ENCODE data around the gene RYK. TPM values are rescaled to one million over a fixed set of nuclear protein-coding genes. Genes with fewer than 3 reads are reported as not detected.
"Not testable (repeated sequence)": the region's sequence is repeated elsewhere in the genome, so short reads cannot be mapped to it uniquely, and the experiment has no call there.

The RYK gene
- total and polyA plus RNA-seq, 8 donors, result 15.8 to 128 (median 42.8) TPM

- TF ChIP-seq POLR2AphosphoS5 (IDR thresholded peaks at IDR 0.05) (no peak), POLR2A (IDR thresholded peaks at IDR 0.05) (no peak), CTCF (IDR thresholded peaks at IDR 0.05) (no peak), EP300 (IDR thresholded peaks at IDR 0.05) (no peak)
- Histone ChIP-seq H3K36me3 (no peaks in the 10 kb centered on the region), H3K4me3 (no peak overlapping the region), H3K27ac (no peak overlapping the region), H3K9me3 (no peaks in the 10 kb centered on the region), H3K4me1 (peaks cover 13 to 64% (median 37%) of the 10 kb centered on the region in 4 donors), H3K27me3 (no peaks in the 10 kb centered on the region)
- 76 to 87% (median 83%) methylated on average over 6 of the region's 6 CpGs for WGBS, 5 donors
- no peak for DNase-seq
- intact Hi-C loops (cut with DNase I; ENCODE audit: low total_unique reads), result no loop called here
These were observed 22.6 kb downstream of the RYK start for GRCh38 chr3:134228035-134228434.

- peak in 1 of 7 experiments; percentile 23 for TF ChIP-seq CTCF (IDR thresholded peaks at IDR 0.05)
- intact Hi-C loops (cut with DNase I; ENCODE audit: low total_unique reads); H3K4me3 ChIP-seq; H3K9me3 ChIP-seq; H3K36me3 ChIP-seq; H3K27me3 ChIP-seq; DNase-seq; H3K27ac ChIP-seq: not testable (repeated sequence)
- 88 to 100% (median 94%) methylated on average over 1 of the region's 1 CpG for WGBS, 5 donors
- peaks cover 6 to 50% (median 27%) of the 10 kb centered on the region in 4 donors for H3K4me1 ChIP-seq
These were observed 25.9 kb downstream of the RYK start for GRCh38 chr3:134224796-134225156.

GRCh38 chr3:134222835-134223234, 27.8 kb downstream of the RYK start:
- intact Hi-C loops (cut with DNase I; ENCODE audit: low total_unique reads), result no loop called here
- TF ChIP-seq EP300 (IDR thresholded peaks at IDR 0.05) (no peak), POLR2AphosphoS5 (IDR thresholded peaks at IDR 0.05) (peak in 1 of 3 donors; percentile 9)
- Histone ChIP-seq H3K4me1 (peaks cover 6 to 40% (median 19%) of the 10 kb centered on the region in 4 donors), H3K27ac (no peak overlapping the region), H3K27me3 (no peaks in the 10 kb centered on the region), H3K9me3 (no peaks in the 10 kb centered on the region), H3K4me3 (no peak overlapping the region), H3K36me3 (peaks cover 0 to 9% (median 2%) of the 10 kb centered on the region in 4 donors)
- 31 to 54% (median 39%) methylated on average over 2 of the region's 2 CpGs for WGBS, 5 donors
- DNase-seq, result no peak

- DNase-seq, result no peak
- Histone ChIP-seq H3K9me3 (no peaks in the 10 kb centered on the region), H3K36me3 (peaks cover 0 to 7% (median 5%) of the 10 kb centered on the region in 4 donors), H3K4me1 (peaks cover 0 to 20% (median 4%) of the 10 kb centered on the region in 4 donors), H3K27ac (no peak overlapping the region), H3K27me3 (no peaks in the 10 kb centered on the region), H3K4me3 (no peak overlapping the region)
- WGBS, 5 donors, result 89 to 95% (median 91%) methylated on average over 4 of the region's 4 CpGs
- intact Hi-C loops (cut with DNase I; ENCODE audit: low total_unique reads), result loop anchor here (10.0 kb wide), 1 partner anchor 258 kb away; no protein-coding TSS in a partner anchor
- TF ChIP-seq POLR2AphosphoS5 (IDR thresholded peaks at IDR 0.05), result no peak
- no peak for TF ChIP-seq EP300 (IDR thresholded peaks at IDR 0.05)
- TF ChIP-seq POLR2A (IDR thresholded peaks at IDR 0.05), result no peak
These were observed 33.8 kb downstream of the RYK start for GRCh38 chr3:134216851-134217250.

- no peaks in the 10 kb centered on the region for H3K9me3 ChIP-seq
- H3K4me1 ChIP-seq, result peaks cover 0 to 20% (median 6%) of the 10 kb centered on the region in 4 donors
- intact Hi-C loops (cut with DNase I; ENCODE audit: low total_unique reads), result loop anchor here (10.0 kb wide), 1 partner anchor 259 kb away; no protein-coding TSS in a partner anchor
- TF ChIP-seq EP300 (IDR thresholded peaks at IDR 0.05) (no peak), POLR2AphosphoS5 (IDR thresholded peaks at IDR 0.05) (no peak), CTCF (IDR thresholded peaks at IDR 0.05) (no peak), POLR2A (IDR thresholded peaks at IDR 0.05) (no peak)
- peak in 1 of 2 donors; percentile 13 for DNase-seq
- no peaks in the 10 kb centered on the region for H3K27me3 ChIP-seq
- no peak overlapping the region for H3K27ac ChIP-seq
- H3K4me3 ChIP-seq, result no peak overlapping the region
- 74 to 91% (median 86%) methylated on average over 10 of the region's 10 CpGs for WGBS, 5 donors
- peaks cover 0 to 9% (median 3%) of the 10 kb centered on the region in 4 donors for H3K36me3 ChIP-seq
These were observed 34.4 kb downstream of the RYK start for GRCh38 chr3:134216191-134216764.
